GM12891 (cell line): ENCODE measurements around the gene NLRP6.

Experiments
- PAX5 ChIP-seq: IDR thresholded peaks from 2 replicates; pipeline ENCODE4 v1.6.1; 2011; ENCODE audit warnings: low read length, moderate library complexity, mild to moderate bottlenecking; ENCODE audit not compliant: insufficient read depth, severe bottlenecking
- POLR2A ChIP-seq: IDR thresholded peaks from 2 replicates; pipeline ENCODE4 v1.6.1; 2011; ENCODE audit warnings: low read depth, low read length, control low read depth
- POLR2AphosphoS5 ChIP-seq: IDR thresholded peaks from 2 replicates; pipeline ENCODE4 v1.6.1; 2011; ENCODE audit warnings: low read depth, low read length, control low read depth
- POU2F2 ChIP-seq: IDR thresholded peaks from 2 replicates; pipeline ENCODE4 v1.6.1; 2011; ENCODE audit warnings: low read depth, mild to moderate bottlenecking, control low read depth, low read length, moderate library complexity
- SPI1 ChIP-seq: IDR thresholded peaks from 2 replicates; pipeline ENCODE4 v1.6.1; 2011; ENCODE audit warnings: low read depth, low read length, control low read depth
- TAF1 ChIP-seq: IDR thresholded peaks from 2 replicates; pipeline ENCODE4 v1.6.1; 2011; ENCODE audit warnings: low read depth, low read length, control low read depth

DNA sequence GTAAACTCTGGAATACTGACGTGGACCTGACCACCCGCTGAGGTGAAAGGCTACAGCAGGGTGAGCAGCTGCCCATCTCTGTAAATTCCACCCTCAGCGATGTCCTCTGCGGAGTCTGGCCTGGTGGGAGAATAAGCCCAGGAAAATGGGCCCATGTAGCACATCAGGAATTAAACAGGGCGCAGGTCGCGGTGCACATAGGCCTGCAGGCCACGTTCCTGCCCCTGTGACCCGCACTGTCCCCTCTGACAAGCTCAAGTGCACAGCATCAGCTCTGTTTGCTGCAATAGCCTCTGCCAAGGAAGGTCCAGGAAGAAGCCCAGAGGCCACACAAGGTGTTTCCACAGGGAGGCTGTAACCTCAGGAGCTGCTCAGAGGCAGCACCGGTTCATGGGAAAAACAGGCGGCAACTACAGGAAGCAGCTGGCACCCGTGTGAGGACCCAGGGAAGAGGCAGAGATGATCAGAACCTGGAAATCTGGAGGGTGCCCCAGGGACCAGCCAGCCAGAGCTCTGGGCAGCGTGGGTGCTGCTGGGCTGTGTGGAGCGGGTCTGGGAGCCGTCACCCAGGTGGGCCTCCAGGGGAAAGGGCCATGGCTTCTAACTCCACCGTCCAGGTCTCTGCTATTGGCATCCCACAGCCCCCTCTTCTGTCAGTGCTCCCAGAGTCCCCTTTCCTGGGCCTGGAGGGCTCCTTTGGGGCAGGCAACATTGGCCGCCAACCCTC is 28.6 kb downstream of the NLRP6 start:
- TF ChIP-seq POLR2AphosphoS5 = no peak
- TF ChIP-seq TAF1 = no peak
- no peak for TF ChIP-seq POLR2A
- no peak for TF ChIP-seq SPI1
- no peak for TF ChIP-seq POU2F2
- TF ChIP-seq PAX5 = no peak
